Measurements from ENCODE around the gene TMCC1.

GRCh38 chr3:129888771-129889170, 4.7 kb downstream of the TMCC1 start:
- no peak for TF ChIP-seq CTCF (IDR thresholded peaks at IDR 0.05; ENCODE audit: low read depth, low read length, missing input control)
- no peak for TF ChIP-seq EGR1 (IDR thresholded peaks at IDR 0.05; ENCODE audit: low read depth in 2 of 2)
- no peak for TF ChIP-seq MAX (IDR thresholded peaks at IDR 0.05)
- no peak for TF ChIP-seq FOXA1 (IDR thresholded peaks at IDR 0.05)
- no peak for TF ChIP-seq GABPA (IDR thresholded peaks at IDR 0.05 in 1 of 2, conservative IDR thresholded peaks at IDR 0.05 in 1 of 2)
- TF ChIP-seq ZBTB33 (IDR thresholded peaks at IDR 0.05) = no peak
- no peak for TF ChIP-seq TAF1 (conservative IDR thresholded peaks at IDR 0.05)
- TF ChIP-seq HNF4A (conservative IDR thresholded peaks at IDR 0.05) = no peak
- no peak for TF ChIP-seq SP1 (IDR thresholded peaks at IDR 0.05)
- TF ChIP-seq REST (IDR thresholded peaks at IDR 0.05) = no peak
- no peak for TF ChIP-seq RXRA (IDR thresholded peaks at IDR 0.05)
- no peak for TF ChIP-seq RAD21 (IDR thresholded peaks at IDR 0.05)

Measured in liver (tissue), 3 donors.